Suprapubic skin (tissue), 4 donors: ENCODE measurements around the gene UNKL.

Experiments used
- EP300 ChIP-seq: sonication (generic); formaldehyde crosslinking; IDR thresholded peaks from one replicate; pipeline ENCODE4 v1.6.1; 2017; ENCODE audit warnings: antibody characterized with exemption
- POLR2A ChIP-seq, 2 donors: fragments of 450-650 bp; IDR thresholded peaks; one replicate each; pipeline ENCODE4 v1.6.1; 2017; ENCODE audit warnings: antibody characterized with exemption in 2 of 2, mild to moderate bottlenecking in 2 of 2, moderate library complexity in 2 of 2
- POLR2AphosphoS5 ChIP-seq, 3 donors: sonication (generic); formaldehyde crosslinking; IDR thresholded peaks; one replicate each; pipeline ENCODE4 v1.6.1; 2017; ENCODE audit warnings: antibody characterized with exemption in 3 of 3
- TF ChIP-seq, protein P1 (sequence below), 2 donors: fragments of 200-600 bp in 1 of 2; fragments of 450-650 bp in 1 of 2; sonication (generic) in 1 of 2; IDR thresholded peaks; one replicate each; pipeline ENCODE4 v1.5.1; 2016 to 2019; ENCODE audit warnings: antibody characterized with exemption in 2 of 2, mild to moderate bottlenecking in 1 of 2, moderate library complexity in 1 of 2

DNA sequence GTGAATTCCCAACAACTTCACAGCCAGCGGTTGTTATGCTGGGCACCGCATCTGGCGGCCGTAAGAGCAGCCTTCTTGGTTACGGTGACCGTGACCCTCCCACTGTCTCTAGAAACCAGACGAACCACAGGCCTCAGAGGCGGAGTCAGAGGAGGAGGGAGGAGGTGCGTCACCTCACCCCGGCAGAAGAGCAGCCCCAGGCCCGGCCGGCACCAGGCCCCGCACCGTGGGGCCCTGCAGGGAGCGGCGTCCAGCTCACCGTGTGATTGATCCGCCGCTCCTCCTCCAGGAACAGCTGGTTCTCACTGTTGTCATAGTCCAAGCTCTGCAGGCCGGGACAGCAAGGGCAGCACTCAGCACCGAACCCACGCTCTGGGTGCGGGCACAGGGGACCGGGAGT lies 46.6 kb upstream of the UNKL start:
- TF ChIP-seq, protein P1, sequence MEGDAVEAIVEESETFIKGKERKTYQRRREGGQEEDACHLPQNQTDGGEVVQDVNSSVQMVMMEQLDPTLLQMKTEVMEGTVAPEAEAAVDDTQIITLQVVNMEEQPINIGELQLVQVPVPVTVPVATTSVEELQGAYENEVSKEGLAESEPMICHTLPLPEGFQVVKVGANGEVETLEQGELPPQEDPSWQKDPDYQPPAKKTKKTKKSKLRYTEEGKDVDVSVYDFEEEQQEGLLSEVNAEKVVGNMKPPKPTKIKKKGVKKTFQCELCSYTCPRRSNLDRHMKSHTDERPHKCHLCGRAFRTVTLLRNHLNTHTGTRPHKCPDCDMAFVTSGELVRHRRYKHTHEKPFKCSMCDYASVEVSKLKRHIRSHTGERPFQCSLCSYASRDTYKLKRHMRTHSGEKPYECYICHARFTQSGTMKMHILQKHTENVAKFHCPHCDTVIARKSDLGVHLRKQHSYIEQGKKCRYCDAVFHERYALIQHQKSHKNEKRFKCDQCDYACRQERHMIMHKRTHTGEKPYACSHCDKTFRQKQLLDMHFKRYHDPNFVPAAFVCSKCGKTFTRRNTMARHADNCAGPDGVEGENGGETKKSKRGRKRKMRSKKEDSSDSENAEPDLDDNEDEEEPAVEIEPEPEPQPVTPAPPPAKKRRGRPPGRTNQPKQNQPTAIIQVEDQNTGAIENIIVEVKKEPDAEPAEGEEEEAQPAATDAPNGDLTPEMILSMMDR (IDR thresholded peaks at IDR 0.05), result no peak
- TF ChIP-seq POLR2A (IDR thresholded peaks at IDR 0.05) (no peak), POLR2AphosphoS5 (IDR thresholded peaks at IDR 0.05) (no peak), EP300 (no peak)
